Measurements from ENCODE around the gene B9D1. TPM values are rescaled to one million over a fixed set of nuclear protein-coding genes. Genes with fewer than 3 reads are reported as not detected.

The B9D1 gene
- total RNA-seq, 1 donor from 2014 or later: 12.6 TPM

Small RNAs within 50 kb of the gene (small RNA-seq; reads per million reads assigned to genes)
- 17.0 reads per million, percentile 96 among the genes with 10 or more reads in this experiment for gene MIR1180

Other genes with a start within 250 kb of the B9D1 start
- 1.2 TPM for gene GRAPL, start 235.1 kb downstream of the B9D1 start, total RNA-seq
- 53.0 TPM for gene EPN2, start 125.4 kb downstream of the B9D1 start, total RNA-seq
- gene MAPK7, start 15.8 kb upstream of the B9D1 start, total RNA-seq: 12.6 TPM
- gene MFAP4, start 24.5 kb upstream of the B9D1 start, total RNA-seq: 0.82 TPM
- 26.1 TPM for gene RNF112, start 48.5 kb upstream of the B9D1 start, total RNA-seq
- gene SLC47A1, start 171.1 kb upstream of the B9D1 start, total RNA-seq: 4.9 TPM

All from frontal cortex (tissue), 1 donor.